PC-3 (cell line): ENCODE data around the gene BCAS3. TPM values are rescaled to one million over a fixed set of nuclear protein-coding genes. Genes with fewer than 3 reads are reported as not detected.

Source experiments
- ATAC-seq: fragments of 200-7000 bp; cut with Tn5 transposase; 2 replicates; pipeline ENCODE4 v1.9.1; 2020; ENCODE audit warnings: mild to moderate bottlenecking, moderate library complexity
- BruUV-seq: library from RNA; stranded (reverse); fragments of 400-500 nt; replicated peaks from 2 replicates; lab custom pipeline; 2021; lab: Mats Ljungman, UMichigan
- CTCF ChIA-PET: fragments of 300-600 bp; sonication (Branson Sonifier 250); formaldehyde crosslinking; loops from one replicate; lab custom pipeline; 2022; ENCODE audit warnings: antibody characterized with exemption; lab: Charles Lee
- POLR2A ChIA-PET: fragments of 300-600 bp; sonication (Branson Sonifier 250); formaldehyde crosslinking; loops from one replicate; lab custom pipeline; 2022; ENCODE audit warnings: antibody characterized with exemption; ENCODE audit not compliant: unreplicated experiment; lab: Charles Lee
- DNase-seq: peaks from one replicate; pipeline ENCODE4 v3.0.0-alpha.2; 2015
- H2AFZ ChIP-seq: fragments of 300-600 bp; sonication (generic); 2 replicates; pipeline ENCODE4 v1.6.0; 2016; ENCODE audit warnings: antibody characterized with exemption, low read length
- H3F3A ChIP-seq: fragments of 300-600 bp; sonication (generic); one replicate; pipeline ENCODE4 v1.6.0; 2017; ENCODE audit warnings: antibody characterized with exemption, low read length, control low read depth, mild to moderate bottlenecking; ENCODE audit not compliant: unreplicated experiment
- H3K27ac ChIP-seq: fragments of 300-600 bp; sonication (generic); 2 replicates; pipeline ENCODE4 v1.5.1; 2016; ENCODE audit warnings: mild to moderate bottlenecking, low read length
- H3K27me3 ChIP-seq: fragments of 300-600 bp; sonication (generic); 2 replicates; pipeline ENCODE4 v1.6.1; 2016; ENCODE audit warnings: low read length, mixed read lengths
- H3K36me3 ChIP-seq: fragments of 300-600 bp; sonication (generic); 2 replicates; pipeline ENCODE4 v1.6.1; 2016; ENCODE audit warnings: low read depth, mixed run types, low read length, mixed read lengths
- H3K4me1 ChIP-seq: fragments of 300-600 bp; sonication (generic); 2 replicates; pipeline ENCODE4 v1.5.1; 2016; ENCODE audit warnings: low read length; ENCODE audit not compliant: insufficient read depth
- H3K4me2 ChIP-seq: fragments of 300-600 bp; sonication (generic); 2 replicates; pipeline ENCODE4 v1.6.0; 2016; ENCODE audit warnings: low read length
- H3K4me3 ChIP-seq: fragments of 300-600 bp; sonication (generic); 2 replicates; pipeline ENCODE4 v1.5.1; 2016; ENCODE audit warnings: mild to moderate bottlenecking, low read length, mixed read lengths
- H3K79me2 ChIP-seq: fragments of 300-600 bp; sonication (generic); 2 replicates; pipeline ENCODE4 v1.6.1; 2017; ENCODE audit warnings: low read length, mixed read lengths
- H3K9ac ChIP-seq: fragments of 300-600 bp; sonication (generic); 2 replicates; pipeline ENCODE4 v1.6.0; 2016; ENCODE audit warnings: mild to moderate bottlenecking, low read length
- H3K9me2 ChIP-seq: fragments of 300-600 bp; sonication (generic); replicated peaks from 2 replicates; pipeline ENCODE4 v1.6.1; 2016; ENCODE audit warnings: mixed run types, low read length, mixed read lengths
- H3K9me3 ChIP-seq: fragments of 300-600 bp; sonication (generic); 2 replicates; pipeline ENCODE4 v1.6.1; 2016; ENCODE audit warnings: low read length, mixed read lengths
- H4K20me1 ChIP-seq: fragments of 300-600 bp; sonication (generic); 2 replicates; pipeline ENCODE4 v1.6.1; 2016; ENCODE audit warnings: low read length, mixed read lengths
- EZH2 ChIP-seq: fragments of 300-600 bp; sonication (generic); IDR thresholded peaks from one replicate; pipeline ENCODE4 v1.6.1; 2017; ENCODE audit warnings: antibody characterized with exemption, mild to moderate bottlenecking, low read length; ENCODE audit not compliant: unreplicated experiment
- EZH2phosphoT487 ChIP-seq: fragments of 300-600 bp; sonication (generic); IDR thresholded peaks from 2 replicates; pipeline ENCODE4 v1.6.1; 2018; ENCODE audit warnings: mild to moderate bottlenecking, antibody characterized with exemption, low read length, borderline replicate concordance
- intact Hi-C: fragments of 100-400 bp; cut with micrococcal nuclease; formaldehyde crosslinking; loops from 2 replicates; pipeline ENCODE4 v1.9.0; 2023
- total RNA-seq: library from RNA; depleted of rRNA; stranded (reverse); fragments of >200 nt; gene quantifications from 2 replicates; pipeline ENCODE4 v1.2.3, GENCODE V29; 2014
- TF ChIP-seq, protein P1 (sequence below): fragments of 300-600 bp; sonication (generic); conservative IDR thresholded peaks from 2 replicates; pipeline ENCODE4 v1.5.1; 2017; ENCODE audit warnings: antibody characterized with exemption, low read depth, mild to moderate bottlenecking, low read length

Gene BCAS3
- total RNA-seq, 1 experiment from 2014 or later = 25.9 TPM

DNA sequence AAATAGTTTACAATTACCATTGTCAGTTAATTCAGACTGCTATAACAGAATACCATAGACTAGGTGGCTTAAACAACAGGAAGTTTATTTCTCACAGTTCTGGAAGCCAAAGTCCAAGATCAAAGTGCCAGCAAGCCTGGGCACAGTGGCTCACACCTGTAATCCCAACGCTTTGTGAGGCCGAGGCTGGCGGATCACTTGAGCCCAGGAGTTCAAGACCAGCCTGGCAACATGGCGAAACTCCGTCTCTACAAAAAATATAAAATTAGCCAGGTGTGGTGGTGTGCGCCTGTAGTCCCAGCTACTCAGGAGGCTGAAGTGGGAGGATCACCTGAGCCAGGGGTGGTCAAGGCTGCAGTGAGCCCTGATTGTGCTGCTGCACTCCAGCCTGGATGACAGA lies 650.7 kb downstream of the BCAS3 start:
- intact Hi-C loops = no loop called here
- BruUV-seq = no TSS peak
- Histone ChIP-seq H4K20me1 (no peaks in the 10 kb centered on the region), H3K36me3 (no peaks in the 10 kb centered on the region), H3K9me2 (no peaks in the 10 kb centered on the region), H3K4me2 (no peak overlapping the region), H3K9ac (no peak overlapping the region), H2AFZ (no peak overlapping the region), H3K79me2 (no peaks in the 10 kb centered on the region), H3K4me3 (no peak overlapping the region), H3K4me1 (peaks cover 26% of the 10 kb centered on the region), H3F3A (no peaks in the 10 kb centered on the region), H3K27me3 (no peaks in the 10 kb centered on the region), H3K27ac (no peak overlapping the region), H3K9me3 (no peaks in the 10 kb centered on the region)
- TF ChIP-seq EZH2phosphoT487 (no peak), EZH2 (no peak)
- TF ChIP-seq, protein P1, sequence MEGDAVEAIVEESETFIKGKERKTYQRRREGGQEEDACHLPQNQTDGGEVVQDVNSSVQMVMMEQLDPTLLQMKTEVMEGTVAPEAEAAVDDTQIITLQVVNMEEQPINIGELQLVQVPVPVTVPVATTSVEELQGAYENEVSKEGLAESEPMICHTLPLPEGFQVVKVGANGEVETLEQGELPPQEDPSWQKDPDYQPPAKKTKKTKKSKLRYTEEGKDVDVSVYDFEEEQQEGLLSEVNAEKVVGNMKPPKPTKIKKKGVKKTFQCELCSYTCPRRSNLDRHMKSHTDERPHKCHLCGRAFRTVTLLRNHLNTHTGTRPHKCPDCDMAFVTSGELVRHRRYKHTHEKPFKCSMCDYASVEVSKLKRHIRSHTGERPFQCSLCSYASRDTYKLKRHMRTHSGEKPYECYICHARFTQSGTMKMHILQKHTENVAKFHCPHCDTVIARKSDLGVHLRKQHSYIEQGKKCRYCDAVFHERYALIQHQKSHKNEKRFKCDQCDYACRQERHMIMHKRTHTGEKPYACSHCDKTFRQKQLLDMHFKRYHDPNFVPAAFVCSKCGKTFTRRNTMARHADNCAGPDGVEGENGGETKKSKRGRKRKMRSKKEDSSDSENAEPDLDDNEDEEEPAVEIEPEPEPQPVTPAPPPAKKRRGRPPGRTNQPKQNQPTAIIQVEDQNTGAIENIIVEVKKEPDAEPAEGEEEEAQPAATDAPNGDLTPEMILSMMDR = no peak
- ChIA-PET CTCF (no interaction called here), POLR2A (no interaction called here)
- ATAC-seq = no peak
- no peak for DNase-seq

DNA sequence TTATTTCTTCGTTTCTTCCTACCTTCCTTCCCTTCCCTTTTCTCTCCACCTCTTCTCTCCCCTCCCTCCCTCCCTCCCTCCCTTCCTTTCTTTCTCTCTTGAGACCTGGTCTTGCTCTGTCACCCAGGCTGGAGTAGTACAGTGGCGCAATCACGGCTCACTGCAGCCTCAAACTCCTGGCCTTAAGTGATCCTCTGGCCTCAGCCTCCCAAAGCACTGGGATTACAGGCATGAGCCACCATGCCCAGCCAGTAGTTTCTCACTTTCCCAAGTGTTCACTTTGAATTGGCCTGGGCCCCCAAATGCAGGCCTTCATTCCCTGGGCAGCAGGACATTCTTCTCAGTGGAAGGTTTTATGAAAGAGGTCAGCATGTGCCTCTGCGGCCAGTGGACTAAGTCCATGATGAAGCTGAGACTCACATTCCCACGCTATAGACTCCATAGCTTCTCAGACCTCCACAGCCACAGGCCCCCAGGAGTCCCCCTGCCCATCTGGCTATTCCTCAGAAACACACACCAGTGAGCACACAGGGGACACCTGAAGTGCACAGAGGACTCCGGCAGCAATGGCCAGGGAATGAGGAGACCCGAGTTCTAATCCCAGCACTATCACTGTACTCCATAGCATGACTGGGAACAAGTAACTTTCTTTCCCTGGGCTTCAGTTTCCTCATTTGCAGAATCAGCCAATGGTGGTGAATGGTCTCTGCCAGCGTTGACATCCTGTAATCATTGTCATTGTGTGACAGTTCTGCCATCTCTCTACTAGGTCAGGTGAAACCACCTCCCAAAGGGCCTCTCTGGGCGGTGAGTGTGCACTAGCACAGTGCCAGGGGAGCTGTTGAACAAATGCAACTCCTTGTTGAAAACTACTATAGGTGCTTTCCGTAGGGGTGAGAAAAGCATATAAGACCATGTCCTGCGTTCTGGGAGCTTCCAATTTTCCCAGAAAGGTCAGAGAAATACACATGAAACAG lies 652.8 kb downstream of the BCAS3 start:
- Histone ChIP-seq H3F3A (no peaks in the 10 kb centered on the region), H3K36me3 (no peaks in the 10 kb centered on the region), H3K9ac (no peak overlapping the region), H3K4me2 (no peak overlapping the region), H3K27me3 (no peaks in the 10 kb centered on the region), H3K9me3 (no peaks in the 10 kb centered on the region), H3K79me2 (no peaks in the 10 kb centered on the region), H3K9me2 (no peaks in the 10 kb centered on the region), H2AFZ (no peak overlapping the region), H3K4me3 (no peak overlapping the region), H3K4me1 (peaks cover 22% of the 10 kb centered on the region), H3K27ac (no peak overlapping the region), H4K20me1 (no peaks in the 10 kb centered on the region)
- BruUV-seq = no TSS peak
- intact Hi-C loops = no loop called here
- TF ChIP-seq, protein P1 = no peak
- TF ChIP-seq EZH2 = no peak
- TF ChIP-seq EZH2phosphoT487 = no peak
- CTCF ChIA-PET = no interaction called here
- DNase-seq (no peak), ATAC-seq (no peak)
- POLR2A ChIA-PET = no interaction called here

- Histone ChIP-seq H3K27ac (no peak overlapping the region), H3K9me3 (no peaks in the 10 kb centered on the region), H4K20me1 (no peaks in the 10 kb centered on the region), H2AFZ (no peak overlapping the region), H3K9ac (no peak overlapping the region), H3K79me2 (no peaks in the 10 kb centered on the region), H3K27me3 (no peaks in the 10 kb centered on the region), H3F3A (peaks cover 2% of the 10 kb centered on the region), H3K4me1 (peaks cover 22% of the 10 kb centered on the region), H3K4me3 (no peak overlapping the region), H3K36me3 (no peaks in the 10 kb centered on the region), H3K9me2 (no peaks in the 10 kb centered on the region), H3K4me2 (no peak overlapping the region)
- intact Hi-C loops = no loop called here
- DNase-seq (no peak), ATAC-seq (no peak)
- ChIA-PET CTCF (interaction anchor here (0.6 kb wide), 1 partner anchor 101 kb away, joined by 12 read pairs; no protein-coding TSS in a partner anchor), POLR2A (no interaction called here)
- no TSS peak for BruUV-seq
- TF ChIP-seq EZH2 (no peak), EZH2phosphoT487 (no peak)
- TF ChIP-seq, protein P1 = no peak
Observed at GRCh38 chr17:61331178-61331577, 653.5 kb downstream of the BCAS3 start.
